ENCODE data around the gene TARBP1. TPM values are rescaled to one million over a fixed set of nuclear protein-coding genes. Genes with fewer than 3 reads are reported as not detected.

Gene TARBP1
- total RNA-seq, 1 donor from 2014 or later, result 24.6 TPM

GRCh38 chr1:234503193-234504050 lies 24.4 kb upstream of the TARBP1 start:
- intact Hi-C loops (cut with DNase I), result no loop called here
- DNase-seq, result no peak
- Histone ChIP-seq H3K4me1 (peaks cover 31% of the 10 kb centered on the region), H3K4me3 (no peak overlapping the region), H3K27ac (no peak overlapping the region), H3K27me3 (ENCODE audit: low read depth) (no peaks in the 10 kb centered on the region), H3K9me3 (no peaks in the 10 kb centered on the region), H3K36me3 (no peaks in the 10 kb centered on the region)
- no peak for ATAC-seq
- TF ChIP-seq CTCF (IDR thresholded peaks at IDR 0.05), result no peak

- Histone ChIP-seq H3K4me1 (peaks cover 32% of the 10 kb centered on the region), H3K9me3 (no peaks in the 10 kb centered on the region), H3K27ac (no peak overlapping the region), H3K27me3 (ENCODE audit: low read depth) (no peaks in the 10 kb centered on the region), H3K4me3 (no peak overlapping the region), H3K36me3 (no peaks in the 10 kb centered on the region)
- intact Hi-C loops (cut with DNase I), result no loop called here
- TF ChIP-seq CTCF (IDR thresholded peaks at IDR 0.05), result no peak
- DNase-seq (no peak), ATAC-seq (no peak)
Observed at GRCh38 chr1:234502785-234503184, 23.8 kb upstream of the TARBP1 start.

GRCh38 chr1:234500269-234500668 lies 21.3 kb upstream of the TARBP1 start:
- ATAC-seq (peak in 1 of 2 donors; percentile 5), DNase-seq (no peak)
- Histone ChIP-seq H3K9me3 (no peaks in the 10 kb centered on the region), H3K36me3 (no peaks in the 10 kb centered on the region), H3K27me3 (ENCODE audit: low read depth) (no peaks in the 10 kb centered on the region), H3K4me3 (peak overlapping the region; percentile 21), H3K27ac (peak overlapping the region; percentile 82), H3K4me1 (peaks cover 32% of the 10 kb centered on the region)
- intact Hi-C loops (cut with DNase I), result no loop called here
- no peak for TF ChIP-seq CTCF (IDR thresholded peaks at IDR 0.05)

- intact Hi-C loops (cut with DNase I), result loop anchor here (5.0 to 10.0 kb wide), 3 partner anchors 105 to 582 kb away; no protein-coding TSS in a partner anchor
- Histone ChIP-seq H3K27me3 (ENCODE audit: low read depth) (no peaks in the 10 kb centered on the region), H3K9me3 (no peaks in the 10 kb centered on the region), H3K36me3 (no peaks in the 10 kb centered on the region), H3K4me1 (peaks cover 32% of the 10 kb centered on the region), H3K4me3 (peak overlapping the region; percentile 21), H3K27ac (peak overlapping the region; percentile 82)
- DNase-seq (no peak), ATAC-seq (no peak)
- no peak for TF ChIP-seq CTCF (IDR thresholded peaks at IDR 0.05)
Observed at GRCh38 chr1:234499943-234500245, 20.9 kb upstream of the TARBP1 start.

GRCh38 chr1:234499119-234499942 lies 20.4 kb upstream of the TARBP1 start:
- DNase-seq, result peak; percentile 94
- Histone ChIP-seq H3K4me3 (peak overlapping the region; percentile 21), H3K9me3 (no peaks in the 10 kb centered on the region), H3K27me3 (ENCODE audit: low read depth) (no peaks in the 10 kb centered on the region), H3K4me1 (peaks cover 32% of the 10 kb centered on the region), H3K36me3 (no peaks in the 10 kb centered on the region), H3K27ac (peak overlapping the region; percentile 82)
- peak; percentile 97 for TF ChIP-seq CTCF (IDR thresholded peaks at IDR 0.05)
- intact Hi-C loops (cut with DNase I), result loop anchor here (5.0 to 10.0 kb wide), 3 partner anchors 105 to 583 kb away; no protein-coding TSS in a partner anchor
- ATAC-seq, result peak; percentile 98

Data from lower lobe of right lung (tissue), 2 donors.